Suppressor macrophage treated with lipopolysaccharide for 1 hour (primary cell): ENCODE results near the gene LRRFIP1.
A peak's percentile ranks its signal among the peaks of the same experiment; 100 is the strongest.

Source experiments
- DNase-seq, 3 donors: peaks; one replicate each; pipeline ENCODE4 v3.0.0-alpha.2; 2020 to 2022

LRRFIP1 gene

GRCh38 chr2:237727363-237727762 lies 100.0 kb downstream of the LRRFIP1 start:
- DNase-seq: peak; percentile 78 to 89 (median 84)

GRCh38 chr2:237729681-237730475 lies 102.5 kb downstream of the LRRFIP1 start:
- DNase-seq: peak in 2 of 3 donors; percentile 28 to 34

GRCh38 chr2:237731663-237732062 lies 104.3 kb downstream of the LRRFIP1 start:
- peak; percentile 63 to 84 (median 73) for DNase-seq

- no peak for DNase-seq
These were observed 104.7 kb downstream of the LRRFIP1 start for GRCh38 chr2:237732070-237732469.

- no peak for DNase-seq
These were observed 105.5 kb downstream of the LRRFIP1 start for GRCh38 chr2:237732790-237733381.

GRCh38 chr2:237733677-237734300 lies 106.4 kb downstream of the LRRFIP1 start:
- no peak for DNase-seq

GRCh38 chr2:237734905-237735623 lies 107.7 kb downstream of the LRRFIP1 start:
- no peak for DNase-seq

- DNase-seq: no peak
These were observed 108.4 kb downstream of the LRRFIP1 start for GRCh38 chr2:237735798-237736197.

GRCh38 chr2:237736783-237737182 lies 109.4 kb downstream of the LRRFIP1 start:
- no peak for DNase-seq

- no peak for DNase-seq
These were observed 109.9 kb downstream of the LRRFIP1 start for GRCh38 chr2:237737196-237737865.

GRCh38 chr2:237738255-237738654 lies 110.9 kb downstream of the LRRFIP1 start:
- DNase-seq: no peak

GRCh38 chr2:237739101-237739500 lies 111.7 kb downstream of the LRRFIP1 start:
- no peak for DNase-seq

- DNase-seq: no peak
These were observed 114.8 kb downstream of the LRRFIP1 start for GRCh38 chr2:237742191-237742590.

GRCh38 chr2:237742614-237743013 lies 115.2 kb downstream of the LRRFIP1 start:
- DNase-seq: no peak

GRCh38 chr2:237743024-237743423 lies 115.6 kb downstream of the LRRFIP1 start:
- DNase-seq: no peak

- no peak for DNase-seq
These were observed 116.3 kb downstream of the LRRFIP1 start for GRCh38 chr2:237743561-237744269.

- no peak for DNase-seq
These were observed 116.9 kb downstream of the LRRFIP1 start for GRCh38 chr2:237744270-237744612.

GRCh38 chr2:237744613-237745249 lies 117.3 kb downstream of the LRRFIP1 start:
- DNase-seq: peak; percentile 69 to 81 (median 81)

GRCh38 chr2:237745250-237745613 lies 117.8 kb downstream of the LRRFIP1 start:
- no peak for DNase-seq

GRCh38 chr2:237746302-237747080 lies 119.1 kb downstream of the LRRFIP1 start:
- DNase-seq: no peak

GRCh38 chr2:237747189-237747588 lies 119.8 kb downstream of the LRRFIP1 start:
- DNase-seq: no peak
